ENCODE data around the gene ZNF689.

ZNF689 gene

DNA sequence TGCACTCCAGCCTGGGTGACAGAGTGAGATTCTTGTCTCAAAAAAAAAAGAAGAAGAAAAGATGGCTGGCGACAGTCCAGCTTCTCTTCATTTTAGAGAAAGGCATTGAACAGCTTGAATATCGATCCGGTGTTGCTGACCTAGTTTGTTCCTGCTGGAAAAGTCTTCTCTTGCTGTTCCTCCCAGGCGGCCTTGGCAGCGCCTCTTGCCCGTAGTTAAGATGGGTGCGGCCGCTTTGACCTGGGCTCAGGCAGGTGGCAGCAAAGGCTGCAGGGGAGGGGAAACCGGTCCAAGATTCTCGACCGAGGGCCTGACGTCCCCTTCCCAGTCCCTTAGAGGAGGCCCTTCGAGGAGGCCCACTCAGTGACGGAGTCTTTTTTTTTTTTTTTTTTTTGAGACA lies 48.2 kb downstream of the ZNF689 start:
- no peak for DNase-seq (ENCODE audit: low read depth in 3 of 3)

DNA sequence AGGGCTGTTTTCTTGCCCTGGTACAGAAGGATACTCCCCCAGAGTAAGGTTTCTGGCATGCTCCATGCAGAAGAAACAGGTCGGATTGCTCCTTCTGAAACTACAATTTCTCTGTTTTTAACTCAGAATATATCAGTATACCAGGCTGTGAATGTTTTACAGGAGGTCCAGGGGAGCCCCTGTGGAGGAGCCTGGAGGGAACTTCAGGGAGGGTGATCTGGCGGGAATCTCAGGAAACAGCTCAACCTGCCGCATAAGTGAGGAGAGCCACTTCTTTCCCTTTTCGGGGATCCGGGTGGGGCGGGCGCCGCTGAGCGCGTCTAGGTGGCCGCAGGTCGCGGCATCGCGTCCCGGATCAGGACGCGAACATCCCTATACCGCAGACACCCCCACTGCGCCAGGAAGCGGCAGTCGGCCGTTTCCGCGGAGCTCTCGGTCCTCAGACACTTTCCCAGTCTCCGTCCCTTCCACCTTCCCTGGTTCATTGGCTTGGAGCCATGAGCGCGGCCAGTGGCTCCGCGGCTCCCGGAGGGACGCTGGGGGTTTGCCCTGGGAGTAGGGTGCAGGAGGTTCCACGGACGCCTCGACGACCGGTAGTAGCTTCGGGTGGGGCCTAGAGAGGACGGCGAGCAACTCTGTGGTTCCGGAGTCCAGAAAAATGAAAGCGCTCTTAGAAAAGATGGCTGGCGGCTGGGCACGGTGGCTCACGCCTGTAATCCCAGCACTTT lies 48.9 kb downstream of the ZNF689 start:
- DNase-seq (ENCODE audit: low read depth in 3 of 3): no peak

DNA sequence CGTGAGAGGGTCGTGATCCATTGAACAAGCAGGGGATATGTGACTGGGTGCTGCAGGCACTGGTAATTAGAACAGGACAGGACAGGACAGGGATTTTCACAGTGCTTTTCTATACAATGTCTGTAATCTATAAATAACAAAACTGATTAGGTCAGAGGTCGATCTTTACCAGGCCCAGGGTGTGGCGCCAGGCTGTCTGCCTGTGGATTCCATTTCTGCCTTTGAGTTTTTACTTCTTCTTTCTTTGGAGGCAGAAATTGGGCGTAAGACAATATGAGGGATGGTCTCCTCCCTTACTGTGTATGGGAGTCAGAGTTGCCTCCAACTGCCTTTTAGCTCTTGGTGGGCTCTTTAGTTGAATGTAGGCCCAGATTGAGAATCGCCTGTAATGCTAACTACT lies 50.5 kb downstream of the ZNF689 start:
- DNase-seq (ENCODE audit: low read depth in 3 of 3): no peak

DNA sequence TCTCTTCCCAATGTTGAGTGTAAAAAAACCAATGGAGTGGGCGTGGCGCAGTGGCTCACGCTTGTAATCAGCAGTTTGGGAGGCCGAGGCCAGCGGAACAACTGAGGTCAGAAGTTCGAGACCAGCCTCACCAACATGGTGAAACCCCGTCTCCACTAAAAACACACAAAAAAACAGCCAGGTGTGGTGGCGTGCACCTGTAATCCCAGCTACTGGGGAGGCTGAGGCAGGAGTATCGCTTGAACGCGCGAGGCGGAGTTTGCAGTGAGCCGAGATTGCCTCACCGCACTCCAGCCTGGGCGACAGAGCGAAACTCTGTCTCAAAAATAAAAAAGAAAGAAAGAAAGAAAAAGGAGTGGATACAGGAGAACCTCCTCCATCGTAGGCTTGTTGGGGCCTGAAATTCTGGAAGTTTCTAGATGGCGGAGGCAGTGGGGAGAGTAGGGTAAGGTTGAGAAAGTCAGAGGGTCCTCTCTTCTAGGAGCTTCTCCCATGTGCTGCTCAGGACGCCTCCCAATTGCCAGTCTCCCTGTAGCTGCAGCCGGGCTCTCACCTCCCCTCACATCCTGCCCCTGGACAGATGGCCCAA lies 51.3 kb downstream of the ZNF689 start:
- DNase-seq (ENCODE audit: low read depth in 3 of 3): no peak

GRCh38 chr16:30557957-30558788 lies 52.0 kb downstream of the ZNF689 start, which contains the start of gene ZNF764:
ZNF764 (minus strand) TSS chr16:30558374; CDS start chr16:30558182, 192 bp downstream.
- peak; percentile 93 to 97 (median 94) for DNase-seq (ENCODE audit: low read depth in 3 of 3)

GRCh38 chr16:30557707-30557956 lies 52.6 kb downstream of the ZNF689 start:
- DNase-seq (ENCODE audit: low read depth in 3 of 3): no peak

DNA sequence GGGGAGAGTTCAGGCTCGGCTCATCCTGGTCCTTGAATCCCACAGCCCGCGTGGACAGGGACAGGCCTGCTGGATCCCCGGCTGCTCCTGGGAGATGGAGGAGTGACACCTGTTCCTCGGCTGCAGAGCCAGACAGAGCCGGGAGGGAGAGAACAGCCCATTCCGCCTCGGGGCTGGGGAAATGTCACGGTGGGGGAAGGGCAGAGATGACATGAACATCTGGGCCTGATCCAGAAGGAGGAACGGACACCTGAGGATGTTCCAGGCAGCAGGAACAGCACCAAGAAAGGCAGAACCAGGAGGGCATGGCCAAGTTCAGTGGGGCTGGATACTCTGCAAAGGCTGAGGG lies 54.1 kb downstream of the ZNF689 start:
- DNase-seq (ENCODE audit: low read depth in 3 of 3): no peak

GRCh38 chr16:30555315-30556124 lies 54.7 kb downstream of the ZNF689 start:
- no peak for DNase-seq (ENCODE audit: low read depth in 3 of 3)

DNA sequence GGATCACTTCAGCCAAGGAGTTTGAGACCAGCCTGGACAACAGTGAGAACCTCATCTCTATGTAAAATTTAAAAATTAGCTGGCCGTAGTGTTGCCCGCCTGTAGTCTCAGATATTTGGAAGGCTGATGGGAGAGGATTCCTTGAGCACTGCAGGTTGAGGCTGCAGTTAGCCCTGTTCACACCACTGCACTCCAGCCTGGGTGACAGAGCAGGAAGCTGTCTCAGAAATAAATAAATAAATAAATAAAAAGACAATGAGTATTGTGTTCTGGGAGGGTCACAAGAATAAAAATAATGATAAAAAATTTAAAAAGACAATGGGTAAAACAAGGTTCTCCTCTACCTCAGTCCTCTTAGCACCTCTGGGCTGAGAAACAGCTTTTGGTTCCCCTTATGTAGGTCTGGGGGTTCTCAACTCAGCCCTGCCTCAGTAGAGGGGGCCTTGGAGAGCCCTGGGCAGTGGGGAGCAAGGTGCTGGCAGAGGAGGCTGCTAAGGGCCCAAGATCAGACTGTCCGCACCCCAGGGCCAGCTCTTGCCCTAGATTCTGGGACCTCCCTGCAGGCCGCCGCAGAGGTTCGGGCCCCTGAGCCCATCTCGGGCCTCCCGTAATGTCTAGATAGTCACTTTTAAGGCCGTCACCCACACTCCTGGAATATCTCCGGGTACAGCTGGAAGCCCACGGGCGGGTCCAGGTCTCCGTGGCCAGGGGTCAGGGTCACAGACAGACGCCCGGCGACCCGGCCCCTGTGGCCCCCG lies 55.5 kb downstream of the ZNF689 start:
- no peak for DNase-seq (ENCODE audit: low read depth in 3 of 3)

DNA sequence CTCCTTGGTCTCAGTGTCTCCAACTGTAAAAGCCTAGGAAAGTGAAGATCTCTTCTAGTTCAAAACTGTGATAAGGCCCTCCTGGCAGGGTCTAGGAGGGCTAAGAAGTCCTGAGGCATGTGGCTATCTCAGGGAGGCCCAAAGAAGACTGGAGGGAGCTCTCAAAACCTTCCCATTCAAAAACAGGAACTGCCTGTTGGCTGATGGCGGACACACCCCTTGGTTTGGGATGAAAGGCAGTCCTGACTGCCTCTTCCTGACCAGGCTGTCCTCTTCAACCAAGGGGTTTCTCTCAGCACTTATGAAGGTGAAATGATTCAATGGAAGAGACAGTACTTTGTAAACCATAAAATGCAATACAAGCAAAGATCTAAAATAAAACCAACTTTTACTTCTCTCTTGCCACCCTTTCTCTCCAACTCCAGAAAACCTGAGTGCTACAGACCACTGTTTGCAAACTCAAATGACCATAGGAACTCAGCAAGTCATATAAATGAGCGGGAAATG lies 56.7 kb downstream of the ZNF689 start:
- no peak for DNase-seq (ENCODE audit: low read depth in 3 of 3)

- no peak for DNase-seq (ENCODE audit: low read depth in 3 of 3)
These were observed 57.2 kb downstream of the ZNF689 start for GRCh38 chr16:30552956-30553355.

All from stimulated activated CD4-positive, alpha-beta T cell treated with anti-CD3 and anti-CD28 coated beads, TNF-alpha, amount 100 ng/mL, for 48 hours (primary cell).